WTC11 (cell line): ENCODE results near the gene EPN3.

ENCODE experiments used
- CREB1 ChIP-seq: sonication (generic); formaldehyde crosslinking; IDR thresholded peaks from 2 replicates; pipeline ENCODE4 v1.8.0; 2023; ENCODE audit warnings: mild to moderate bottlenecking, missing genetic modification reagents
- ETV6 ChIP-seq: sonication (generic); formaldehyde crosslinking; IDR thresholded peaks from 2 replicates; pipeline ENCODE4 v1.8.1; 2022; ENCODE audit warnings: mild to moderate bottlenecking, missing genetic modification reagents
- TF ChIP-seq, protein P1 (sequence below): sonication (generic); formaldehyde crosslinking; IDR thresholded peaks from 2 replicates; pipeline ENCODE4 v1.8.0; 2022; ENCODE audit warnings: mild to moderate bottlenecking, missing genetic modification reagents
- TF ChIP-seq, protein P2 (sequence below): sonication (generic); formaldehyde crosslinking; IDR thresholded peaks from 2 replicates; pipeline ENCODE4 v1.8.1; 2023; ENCODE audit warnings: mild to moderate bottlenecking, missing genetic modification reagents
- TF ChIP-seq, protein P3 (sequence below): fragments of 200-600 bp; IDR thresholded peaks from 2 replicates; pipeline ENCODE4 v1.8.0; 2022; ENCODE audit warnings: antibody characterized with exemption
- TF ChIP-seq, protein P4 (sequence below): sonication (generic); formaldehyde crosslinking; IDR thresholded peaks from 2 replicates; pipeline ENCODE4 v1.8.1; 2023; ENCODE audit warnings: mild to moderate bottlenecking, moderate library complexity, missing genetic modification reagents
- TF ChIP-seq, protein P5 (sequence below): sonication (generic); formaldehyde crosslinking; IDR thresholded peaks from 2 replicates; pipeline ENCODE4 v1.8.1; 2022; ENCODE audit warnings: missing genetic modification reagents, borderline replicate concordance
- TF ChIP-seq, protein P6 (sequence below): sonication (generic); formaldehyde crosslinking; IDR thresholded peaks from 2 replicates; pipeline ENCODE4 v1.8.0; 2022; ENCODE audit warnings: missing genetic modification reagents

DNA sequence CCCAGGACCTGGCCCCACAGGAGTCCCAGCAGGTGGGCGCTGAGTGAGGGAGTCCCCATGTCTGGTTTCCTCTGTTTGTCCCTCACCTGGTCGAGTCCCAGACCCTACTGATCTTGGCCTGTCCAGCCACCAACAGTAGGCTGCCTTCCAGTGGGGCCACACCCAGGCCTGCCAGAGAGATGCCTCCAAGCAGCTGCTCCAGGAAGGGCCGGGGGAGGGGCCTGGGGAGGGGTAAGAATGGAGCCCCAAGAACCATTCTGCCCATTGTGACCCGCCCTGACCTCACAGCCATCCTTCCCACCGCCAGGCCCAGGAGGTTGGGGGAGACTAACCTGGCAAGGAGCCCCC, 15.2 kb downstream of the EPN3 start:
- TF ChIP-seq, protein P1, sequence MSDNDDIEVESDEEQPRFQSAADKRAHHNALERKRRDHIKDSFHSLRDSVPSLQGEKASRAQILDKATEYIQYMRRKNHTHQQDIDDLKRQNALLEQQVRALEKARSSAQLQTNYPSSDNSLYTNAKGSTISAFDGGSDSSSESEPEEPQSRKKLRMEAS (CRISPR knock-in tag): no peak
- TF ChIP-seq, protein P2, sequence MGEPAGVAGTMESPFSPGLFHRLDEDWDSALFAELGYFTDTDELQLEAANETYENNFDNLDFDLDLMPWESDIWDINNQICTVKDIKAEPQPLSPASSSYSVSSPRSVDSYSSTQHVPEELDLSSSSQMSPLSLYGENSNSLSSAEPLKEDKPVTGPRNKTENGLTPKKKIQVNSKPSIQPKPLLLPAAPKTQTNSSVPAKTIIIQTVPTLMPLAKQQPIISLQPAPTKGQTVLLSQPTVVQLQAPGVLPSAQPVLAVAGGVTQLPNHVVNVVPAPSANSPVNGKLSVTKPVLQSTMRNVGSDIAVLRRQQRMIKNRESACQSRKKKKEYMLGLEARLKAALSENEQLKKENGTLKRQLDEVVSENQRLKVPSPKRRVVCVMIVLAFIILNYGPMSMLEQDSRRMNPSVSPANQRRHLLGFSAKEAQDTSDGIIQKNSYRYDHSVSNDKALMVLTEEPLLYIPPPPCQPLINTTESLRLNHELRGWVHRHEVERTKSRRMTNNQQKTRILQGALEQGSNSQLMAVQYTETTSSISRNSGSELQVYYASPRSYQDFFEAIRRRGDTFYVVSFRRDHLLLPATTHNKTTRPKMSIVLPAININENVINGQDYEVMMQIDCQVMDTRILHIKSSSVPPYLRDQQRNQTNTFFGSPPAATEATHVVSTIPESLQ: no peak
- TF ChIP-seq, protein P3, sequence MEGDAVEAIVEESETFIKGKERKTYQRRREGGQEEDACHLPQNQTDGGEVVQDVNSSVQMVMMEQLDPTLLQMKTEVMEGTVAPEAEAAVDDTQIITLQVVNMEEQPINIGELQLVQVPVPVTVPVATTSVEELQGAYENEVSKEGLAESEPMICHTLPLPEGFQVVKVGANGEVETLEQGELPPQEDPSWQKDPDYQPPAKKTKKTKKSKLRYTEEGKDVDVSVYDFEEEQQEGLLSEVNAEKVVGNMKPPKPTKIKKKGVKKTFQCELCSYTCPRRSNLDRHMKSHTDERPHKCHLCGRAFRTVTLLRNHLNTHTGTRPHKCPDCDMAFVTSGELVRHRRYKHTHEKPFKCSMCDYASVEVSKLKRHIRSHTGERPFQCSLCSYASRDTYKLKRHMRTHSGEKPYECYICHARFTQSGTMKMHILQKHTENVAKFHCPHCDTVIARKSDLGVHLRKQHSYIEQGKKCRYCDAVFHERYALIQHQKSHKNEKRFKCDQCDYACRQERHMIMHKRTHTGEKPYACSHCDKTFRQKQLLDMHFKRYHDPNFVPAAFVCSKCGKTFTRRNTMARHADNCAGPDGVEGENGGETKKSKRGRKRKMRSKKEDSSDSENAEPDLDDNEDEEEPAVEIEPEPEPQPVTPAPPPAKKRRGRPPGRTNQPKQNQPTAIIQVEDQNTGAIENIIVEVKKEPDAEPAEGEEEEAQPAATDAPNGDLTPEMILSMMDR: no peak
- TF ChIP-seq, protein P4, sequence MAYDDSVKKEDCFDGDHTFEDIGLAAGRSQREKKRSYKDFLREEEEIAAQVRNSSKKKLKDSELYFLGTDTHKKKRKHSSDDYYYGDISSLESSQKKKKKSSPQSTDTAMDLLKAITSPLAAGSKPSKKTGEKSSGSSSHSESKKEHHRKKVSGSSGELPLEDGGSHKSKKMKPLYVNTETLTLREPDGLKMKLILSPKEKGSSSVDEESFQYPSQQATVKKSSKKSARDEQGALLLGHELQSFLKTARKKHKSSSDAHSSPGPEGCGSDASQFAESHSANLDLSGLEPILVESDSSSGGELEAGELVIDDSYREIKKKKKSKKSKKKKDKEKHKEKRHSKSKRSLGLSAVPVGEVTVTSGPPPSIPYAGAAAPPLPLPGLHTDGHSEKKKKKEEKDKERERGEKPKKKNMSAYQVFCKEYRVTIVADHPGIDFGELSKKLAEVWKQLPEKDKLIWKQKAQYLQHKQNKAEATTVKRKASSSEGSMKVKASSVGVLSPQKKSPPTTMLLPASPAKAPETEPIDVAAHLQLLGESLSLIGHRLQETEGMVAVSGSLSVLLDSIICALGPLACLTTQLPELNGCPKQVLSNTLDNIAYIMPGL (CRISPR knock-in tag): no peak
- no peak for TF ChIP-seq ETV6
- TF ChIP-seq CREB1 (CRISPR knock-in tag): no peak
- TF ChIP-seq, protein P5, sequence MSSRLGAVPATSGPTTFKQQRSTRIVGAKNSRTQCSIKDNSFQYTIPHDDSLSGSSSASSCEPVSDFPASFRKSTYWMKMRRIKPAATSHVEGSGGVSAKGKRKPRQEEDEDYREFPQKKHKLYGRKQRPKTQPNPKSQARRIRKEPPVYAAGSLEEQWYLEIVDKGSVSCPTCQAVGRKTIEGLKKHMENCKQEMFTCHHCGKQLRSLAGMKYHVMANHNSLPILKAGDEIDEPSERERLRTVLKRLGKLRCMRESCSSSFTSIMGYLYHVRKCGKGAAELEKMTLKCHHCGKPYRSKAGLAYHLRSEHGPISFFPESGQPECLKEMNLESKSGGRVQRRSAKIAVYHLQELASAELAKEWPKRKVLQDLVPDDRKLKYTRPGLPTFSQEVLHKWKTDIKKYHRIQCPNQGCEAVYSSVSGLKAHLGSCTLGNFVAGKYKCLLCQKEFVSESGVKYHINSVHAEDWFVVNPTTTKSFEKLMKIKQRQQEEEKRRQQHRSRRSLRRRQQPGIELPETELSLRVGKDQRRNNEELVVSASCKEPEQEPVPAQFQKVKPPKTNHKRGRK (CRISPR knock-in tag): no peak
- TF ChIP-seq, protein P6, sequence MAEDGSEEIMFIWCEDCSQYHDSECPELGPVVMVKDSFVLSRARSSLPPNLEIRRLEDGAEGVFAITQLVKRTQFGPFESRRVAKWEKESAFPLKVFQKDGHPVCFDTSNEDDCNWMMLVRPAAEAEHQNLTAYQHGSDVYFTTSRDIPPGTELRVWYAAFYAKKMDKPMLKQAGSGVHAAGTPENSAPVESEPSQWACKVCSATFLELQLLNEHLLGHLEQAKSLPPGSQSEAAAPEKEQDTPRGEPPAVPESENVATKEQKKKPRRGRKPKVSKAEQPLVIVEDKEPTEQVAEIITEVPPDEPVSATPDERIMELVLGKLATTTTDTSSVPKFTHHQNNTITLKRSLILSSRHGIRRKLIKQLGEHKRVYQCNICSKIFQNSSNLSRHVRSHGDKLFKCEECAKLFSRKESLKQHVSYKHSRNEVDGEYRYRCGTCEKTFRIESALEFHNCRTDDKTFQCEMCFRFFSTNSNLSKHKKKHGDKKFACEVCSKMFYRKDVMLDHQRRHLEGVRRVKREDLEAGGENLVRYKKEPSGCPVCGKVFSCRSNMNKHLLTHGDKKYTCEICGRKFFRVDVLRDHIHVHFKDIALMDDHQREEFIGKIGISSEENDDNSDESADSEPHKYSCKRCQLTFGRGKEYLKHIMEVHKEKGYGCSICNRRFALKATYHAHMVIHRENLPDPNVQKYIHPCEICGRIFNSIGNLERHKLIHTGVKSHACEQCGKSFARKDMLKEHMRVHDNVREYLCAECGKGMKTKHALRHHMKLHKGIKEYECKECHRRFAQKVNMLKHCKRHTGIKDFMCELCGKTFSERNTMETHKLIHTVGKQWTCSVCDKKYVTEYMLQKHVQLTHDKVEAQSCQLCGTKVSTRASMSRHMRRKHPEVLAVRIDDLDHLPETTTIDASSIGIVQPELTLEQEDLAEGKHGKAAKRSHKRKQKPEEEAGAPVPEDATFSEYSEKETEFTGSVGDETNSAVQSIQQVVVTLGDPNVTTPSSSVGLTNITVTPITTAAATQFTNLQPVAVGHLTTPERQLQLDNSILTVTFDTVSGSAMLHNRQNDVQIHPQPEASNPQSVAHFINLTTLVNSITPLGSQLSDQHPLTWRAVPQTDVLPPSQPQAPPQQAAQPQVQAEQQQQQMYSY (CRISPR knock-in tag): no peak
